HepG2 (cell line): ENCODE measurements around the gene UNC5A. TPM values are rescaled to one million over a fixed set of nuclear protein-coding genes. Genes with fewer than 3 reads are reported as not detected.

Source experiments
- ATRX ChIP-seq: sonication (generic); formaldehyde crosslinking; IDR thresholded peaks from 2 replicates; pipeline ENCODE4 v1.4.0; 2020; ENCODE audit warnings: missing genetic modification reagents, borderline replicate concordance
- CEBPG ChIP-seq: IDR thresholded peaks from 2 replicates; pipeline ENCODE4 v1.6.1; 2016
- FLYWCH1 ChIP-seq: sonication (generic); formaldehyde crosslinking; IDR thresholded peaks from 2 replicates; pipeline ENCODE4 v1.8.1; 2023; ENCODE audit warnings: mild to moderate bottlenecking, missing genetic modification reagents
- HINFP ChIP-seq: sonication (generic); formaldehyde crosslinking; IDR thresholded peaks from 2 replicates; pipeline ENCODE4 v1.4.0; 2020; ENCODE audit warnings: low read depth, mild to moderate bottlenecking, missing genetic modification reagents
- KDM3A ChIP-seq: IDR thresholded peaks from 2 replicates; pipeline ENCODE4 v1.6.1; 2018; ENCODE audit warnings: low read depth, missing compliant biosample characterization
- PRDM15 ChIP-seq: sonication (generic); formaldehyde crosslinking; IDR thresholded peaks from 2 replicates; pipeline ENCODE4 v1.4.0; 2020; ENCODE audit warnings: missing genetic modification reagents
- SMC3 ChIP-seq: IDR thresholded peaks from 2 replicates; pipeline ENCODE4 v1.6.1; 2011; ENCODE audit warnings: low read length, improper control_type of control experiment
- SRF ChIP-seq: IDR thresholded peaks from 2 replicates; pipeline ENCODE4 v1.6.1; 2011; ENCODE audit warnings: mild to moderate bottlenecking, low read depth, low read length, moderate library complexity
- TOPORS ChIP-seq: sonication (generic); formaldehyde crosslinking; IDR thresholded peaks from 2 replicates; pipeline ENCODE4 v1.8.0; 2023; ENCODE audit warnings: mild to moderate bottlenecking, missing genetic modification reagents
- ZBTB14 ChIP-seq: sonication (generic); formaldehyde crosslinking; IDR thresholded peaks from 2 replicates; pipeline ENCODE4 v1.4.0; 2020; ENCODE audit warnings: missing genetic modification reagents
- ZNF678 ChIP-seq: sonication (generic); formaldehyde crosslinking; IDR thresholded peaks from 2 replicates; pipeline ENCODE4 v1.4.0; 2020; ENCODE audit warnings: mild to moderate bottlenecking, missing genetic modification reagents
- ZNF788 ChIP-seq: sonication (generic); formaldehyde crosslinking; IDR thresholded peaks from 2 replicates; pipeline ENCODE4 v1.5.0; 2020; ENCODE audit warnings: mild to moderate bottlenecking, missing genetic modification reagents, borderline replicate concordance
- polyA plus RNA-seq, 8 experiments: library from polyadenylated mRNA; depleted of rRNA in 3 of 8; stranded (reverse) in 7 of 8; unstranded in 1 of 8; fragments of >200 nt; fragmentation: Illumina TruSeq in 4 of 8; extraction: Trizol in 4 of 8; gene quantifications; 2 replicates each; pipeline versions ENCODE4 v1.2.1 to v1.2.3, GENCODE V29; 2011 to 2016; ENCODE audit warnings: low read depth in 4 of 8, missing spikeins in 1 of 8, mixed read lengths in 1 of 8; ENCODE audit not compliant: insufficient read depth in 1 of 8
- total RNA-seq, 5 experiments: library from RNA; depleted of rRNA; stranded (reverse); fragments of >200 nt; fragmentation: Illumina TruSeq; extraction: Trizol; gene quantifications; 2 replicates each; pipeline ENCODE4 v1.2.3, GENCODE V29; 2016; ENCODE audit warnings: low read depth in 1 of 5
- TF ChIP-seq, protein P1 (sequence below): sonication (generic); formaldehyde crosslinking; IDR thresholded peaks from 2 replicates; pipeline ENCODE4 v1.4.0; 2020; ENCODE audit warnings: mild to moderate bottlenecking, missing genetic modification reagents
- TF ChIP-seq, protein P2 (sequence below): sonication (generic); formaldehyde crosslinking; IDR thresholded peaks from 2 replicates; pipeline ENCODE4 v1.5.0; 2020; ENCODE audit warnings: missing genetic modification reagents, mild to moderate bottlenecking, borderline replicate concordance

The UNC5A gene
- total and polyA plus RNA-seq, 2 of the 13 experiments (the other 11 are each of a cell fraction or from before 2014, with no cell fraction given): not detected

DNA sequence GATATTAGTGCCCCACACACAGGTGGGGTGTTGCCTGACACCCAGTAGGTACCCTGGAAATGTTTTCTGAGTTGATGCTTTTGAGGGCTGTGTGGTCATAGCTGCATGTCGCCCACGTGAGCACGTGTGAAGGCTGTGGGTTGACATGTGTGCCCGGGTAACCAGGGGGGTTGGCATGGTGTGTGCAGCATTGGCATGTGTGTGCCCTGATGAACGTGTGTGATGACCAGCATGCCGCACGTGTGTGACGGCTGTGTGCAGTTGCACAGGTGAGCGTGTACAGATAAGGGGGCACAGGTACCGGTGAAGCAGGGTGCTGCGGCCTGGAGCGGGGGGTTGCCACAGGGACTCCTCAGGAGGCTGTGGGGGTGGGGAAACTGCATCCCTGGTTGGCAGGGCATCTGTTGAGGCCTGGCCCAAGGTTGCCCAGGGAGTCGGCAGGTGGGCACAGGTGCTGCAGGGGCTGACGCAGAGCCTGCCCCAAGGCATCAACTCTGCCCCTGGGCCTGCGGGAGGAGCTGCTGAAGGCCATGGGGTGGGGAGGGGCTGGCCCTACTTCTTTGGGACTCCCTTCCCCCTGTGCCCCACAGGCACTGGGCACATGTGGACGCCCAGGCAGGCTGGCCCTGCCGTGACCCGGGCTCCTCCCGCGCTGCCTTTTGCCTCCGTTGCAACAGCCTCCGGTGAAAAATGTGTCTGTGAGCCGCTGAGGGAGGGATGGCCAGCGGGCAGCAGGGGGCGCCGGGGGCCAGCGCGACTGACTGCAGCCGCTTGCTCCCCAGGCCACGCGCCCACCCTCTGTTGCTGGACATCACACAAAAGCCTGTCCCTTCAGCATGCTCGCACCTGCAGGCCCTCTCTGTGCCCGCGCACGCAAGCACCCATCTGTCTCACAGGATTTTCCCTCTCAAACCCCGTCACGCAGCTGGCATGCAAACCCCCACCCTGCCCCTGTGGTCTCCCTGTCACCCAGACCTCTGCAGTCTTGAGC is 2.2 kb downstream of the UNC5A start (continued):
- TF ChIP-seq PRDM15 (CRISPR knock-in tag): peak; percentile 69; the same call in 1 of the 2 replicates
- no peak for TF ChIP-seq TOPORS
- TF ChIP-seq SRF: no peak
- TF ChIP-seq SMC3: peak; percentile 21; the same call in 1 of the 2 replicates
- no peak for TF ChIP-seq ZNF678
- TF ChIP-seq CEBPG (CRISPR knock-in tag): 0 out of 2 replicates have a peak, but pooled peaks have one; percentile 8
- TF ChIP-seq, protein P1, sequence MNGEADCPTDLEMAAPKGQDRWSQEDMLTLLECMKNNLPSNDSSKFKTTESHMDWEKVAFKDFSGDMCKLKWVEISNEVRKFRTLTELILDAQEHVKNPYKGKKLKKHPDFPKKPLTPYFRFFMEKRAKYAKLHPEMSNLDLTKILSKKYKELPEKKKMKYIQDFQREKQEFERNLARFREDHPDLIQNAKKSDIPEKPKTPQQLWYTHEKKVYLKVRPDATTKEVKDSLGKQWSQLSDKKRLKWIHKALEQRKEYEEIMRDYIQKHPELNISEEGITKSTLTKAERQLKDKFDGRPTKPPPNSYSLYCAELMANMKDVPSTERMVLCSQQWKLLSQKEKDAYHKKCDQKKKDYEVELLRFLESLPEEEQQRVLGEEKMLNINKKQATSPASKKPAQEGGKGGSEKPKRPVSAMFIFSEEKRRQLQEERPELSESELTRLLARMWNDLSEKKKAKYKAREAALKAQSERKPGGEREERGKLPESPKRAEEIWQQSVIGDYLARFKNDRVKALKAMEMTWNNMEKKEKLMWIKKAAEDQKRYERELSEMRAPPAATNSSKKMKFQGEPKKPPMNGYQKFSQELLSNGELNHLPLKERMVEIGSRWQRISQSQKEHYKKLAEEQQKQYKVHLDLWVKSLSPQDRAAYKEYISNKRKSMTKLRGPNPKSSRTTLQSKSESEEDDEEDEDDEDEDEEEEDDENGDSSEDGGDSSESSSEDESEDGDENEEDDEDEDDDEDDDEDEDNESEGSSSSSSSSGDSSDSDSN (CRISPR knock-in tag): peak; percentile 35; the same call in 1 of the 2 replicates
- TF ChIP-seq FLYWCH1 (CRISPR knock-in tag): no peak
- TF ChIP-seq, protein P2, sequence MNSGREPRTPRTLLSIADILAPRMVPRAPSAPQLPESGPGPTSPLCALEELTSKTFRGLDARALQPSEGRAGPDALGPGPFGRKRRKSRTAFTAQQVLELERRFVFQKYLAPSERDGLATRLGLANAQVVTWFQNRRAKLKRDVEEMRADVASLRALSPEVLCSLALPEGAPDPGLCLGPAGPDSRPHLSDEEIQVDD (CRISPR knock-in tag): no peak
- peak; percentile 46; the same call in 1 of the 2 replicates for TF ChIP-seq ZNF788 (CRISPR knock-in tag)
- TF ChIP-seq ZBTB14: no peak
- TF ChIP-seq HINFP (CRISPR knock-in tag): no peak
- TF ChIP-seq ATRX (CRISPR knock-in tag): no peak
- TF ChIP-seq KDM3A (CRISPR knock-in tag): no peak
